Measurements from ENCODE around the gene RAB40C.
A peak's percentile ranks its signal among the peaks of the same experiment; 100 is the strongest.

The RAB40C gene

GRCh38 chr16:671353-672131 lies 81.7 kb downstream of the RAB40C start:
- no peak overlapping the region for H3K27ac Mint-ChIP-seq
- H3K4me3 Mint-ChIP-seq: no peak overlapping the region
- peaks cover 7 to 16% of the 10 kb centered on the region in 2 donors for H3K4me1 Mint-ChIP-seq (ENCODE audit: low read depth in 2 of 2)
- DNase-seq (no peak), ATAC-seq (replicated peaks) (no peak)
- H3K9me3 Mint-ChIP-seq: no peaks in the 10 kb centered on the region
- H3K27me3 Mint-ChIP-seq: peaks cover 0 to 6% of the 10 kb centered on the region in 2 donors
- peaks cover 18% of the 10 kb centered on the region for H3K36me3 Mint-ChIP-seq (ENCODE audit: insufficient read depth)

GRCh38 chr16:672371-672770 lies 82.5 kb downstream of the RAB40C start:
- peaks cover 7 to 18% of the 10 kb centered on the region in 2 donors for H3K4me1 Mint-ChIP-seq (ENCODE audit: low read depth in 2 of 2)
- H3K36me3 Mint-ChIP-seq (ENCODE audit: insufficient read depth): peaks cover 18% of the 10 kb centered on the region
- no peak overlapping the region for H3K27ac Mint-ChIP-seq
- H3K4me3 Mint-ChIP-seq: no peak overlapping the region
- DNase-seq: no peak
- no peaks in the 10 kb centered on the region for H3K9me3 Mint-ChIP-seq
- ATAC-seq (replicated peaks): no peak
- peaks cover 0 to 6% of the 10 kb centered on the region in 2 donors for H3K27me3 Mint-ChIP-seq

- peaks cover 7 to 16% of the 10 kb centered on the region in 2 donors for H3K4me1 Mint-ChIP-seq (ENCODE audit: low read depth in 2 of 2)
- no peaks in the 10 kb centered on the region for H3K9me3 Mint-ChIP-seq
- H3K4me3 Mint-ChIP-seq: no peak overlapping the region
- ATAC-seq (replicated peaks) (no peak), DNase-seq (no peak)
- peaks cover 16% of the 10 kb centered on the region for H3K36me3 Mint-ChIP-seq (ENCODE audit: insufficient read depth)
- H3K27me3 Mint-ChIP-seq: peaks cover 0 to 6% of the 10 kb centered on the region in 2 donors
- no peak overlapping the region for H3K27ac Mint-ChIP-seq
Measured at GRCh38 chr16:672851-673250, 83.0 kb downstream of the RAB40C start.

- Mint-ChIP-seq H3K36me3 (ENCODE audit: insufficient read depth) (peaks cover 13% of the 10 kb centered on the region), H3K4me3 (no peak overlapping the region), H3K27me3 (peaks cover 0 to 6% of the 10 kb centered on the region in 2 donors), H3K4me1 (ENCODE audit: low read depth in 2 of 2) (peaks cover 7 to 16% of the 10 kb centered on the region in 2 donors), H3K27ac (no peak overlapping the region), H3K9me3 (no peaks in the 10 kb centered on the region)
- DNase-seq: no peak
- ATAC-seq (replicated peaks): no peak
Measured at GRCh38 chr16:673399-673991, 83.6 kb downstream of the RAB40C start.

GRCh38 chr16:674214-674881 lies 84.5 kb downstream of the RAB40C start:
- Mint-ChIP-seq H3K27me3 (peaks cover 0 to 6% of the 10 kb centered on the region in 2 donors), H3K27ac (peak overlapping the region in 1 of 2 donors; percentile 46), H3K4me1 (ENCODE audit: low read depth in 2 of 2) (peaks cover 5 to 17% of the 10 kb centered on the region in 2 donors), H3K36me3 (ENCODE audit: insufficient read depth) (peaks cover 9% of the 10 kb centered on the region), H3K9me3 (no peaks in the 10 kb centered on the region), H3K4me3 (peak overlapping the region in 1 of 2 donors; percentile 48)
- DNase-seq (no peak), ATAC-seq (replicated peaks) (no peak)

GRCh38 chr16:674968-675883 lies 85.4 kb downstream of the RAB40C start, which contains the start of gene RHBDL1:
RHBDL1 (plus strand) TSS chr16:675671; CDS start chr16:675791, 120 bp downstream.
- Mint-ChIP-seq H3K27me3 (peaks cover 0 to 6% of the 10 kb centered on the region in 2 donors), H3K4me1 (ENCODE audit: low read depth in 2 of 2) (peaks cover 8 to 17% of the 10 kb centered on the region in 2 donors), H3K27ac (peak within 1 kb of the TSS in 1 of 2 donors; percentile 46), H3K4me3 (peak within 1 kb of the TSS; percentile 35 to 48), H3K9me3 (no peaks in the 10 kb centered on the region), H3K36me3 (ENCODE audit: insufficient read depth) (peaks cover 1% of the 10 kb centered on the region)
- DNase-seq: no peak
- ATAC-seq (replicated peaks): no peak

GRCh38 chr16:675884-676564 lies 86.2 kb downstream of the RAB40C start:
- H3K4me1 Mint-ChIP-seq (ENCODE audit: low read depth in 2 of 2): peaks cover 8 to 18% of the 10 kb centered on the region in 2 donors
- H3K9me3 Mint-ChIP-seq: no peaks in the 10 kb centered on the region
- H3K36me3 Mint-ChIP-seq (ENCODE audit: insufficient read depth): peaks cover 2% of the 10 kb centered on the region
- ATAC-seq (replicated peaks): no peak
- no peak for DNase-seq
- H3K27ac Mint-ChIP-seq: no peak overlapping the region
- no peak overlapping the region for H3K4me3 Mint-ChIP-seq
- peaks cover 0 to 6% of the 10 kb centered on the region in 2 donors for H3K27me3 Mint-ChIP-seq

- DNase-seq: no peak
- Mint-ChIP-seq H3K27ac (no peak overlapping the region), H3K4me1 (ENCODE audit: low read depth in 2 of 2) (peaks cover 8 to 22% of the 10 kb centered on the region in 2 donors), H3K27me3 (peaks cover 0 to 6% of the 10 kb centered on the region in 2 donors), H3K36me3 (ENCODE audit: insufficient read depth) (peaks cover 7% of the 10 kb centered on the region), H3K9me3 (no peaks in the 10 kb centered on the region), H3K4me3 (no peak overlapping the region)
- ATAC-seq (replicated peaks): no peak
Measured at GRCh38 chr16:676565-676902, 86.7 kb downstream of the RAB40C start.

- H3K36me3 Mint-ChIP-seq (ENCODE audit: insufficient read depth): peaks cover 11% of the 10 kb centered on the region
- DNase-seq (no peak), ATAC-seq (replicated peaks) (no peak)
- peaks cover 0 to 6% of the 10 kb centered on the region in 2 donors for H3K27me3 Mint-ChIP-seq
- H3K4me1 Mint-ChIP-seq (ENCODE audit: low read depth in 2 of 2): peaks cover 11 to 26% of the 10 kb centered on the region in 2 donors
- no peak overlapping the region for H3K27ac Mint-ChIP-seq
- no peaks in the 10 kb centered on the region for H3K9me3 Mint-ChIP-seq
- H3K4me3 Mint-ChIP-seq: no peak overlapping the region
Measured at GRCh38 chr16:676913-677312, 87.0 kb downstream of the RAB40C start.

GRCh38 chr16:677316-678190 lies 87.7 kb downstream of the RAB40C start:
- H3K36me3 Mint-ChIP-seq (ENCODE audit: insufficient read depth): peaks cover 17% of the 10 kb centered on the region
- DNase-seq: no peak
- H3K4me1 Mint-ChIP-seq (ENCODE audit: low read depth in 2 of 2): peaks cover 11 to 31% of the 10 kb centered on the region in 2 donors
- H3K4me3 Mint-ChIP-seq: peak overlapping the region in 1 of 2 donors; percentile 45
- H3K9me3 Mint-ChIP-seq: no peaks in the 10 kb centered on the region
- no peak overlapping the region for H3K27ac Mint-ChIP-seq
- peaks cover 0 to 6% of the 10 kb centered on the region in 2 donors for H3K27me3 Mint-ChIP-seq
- no peak for ATAC-seq (replicated peaks)

GRCh38 chr16:678209-678857 lies 88.5 kb downstream of the RAB40C start:
- ATAC-seq (replicated peaks) (no peak), DNase-seq (no peak)
- Mint-ChIP-seq H3K27me3 (peaks cover 0 to 6% of the 10 kb centered on the region in 2 donors), H3K4me1 (ENCODE audit: low read depth in 2 of 2) (peaks cover 11 to 35% of the 10 kb centered on the region in 2 donors), H3K36me3 (ENCODE audit: insufficient read depth) (peaks cover 24% of the 10 kb centered on the region), H3K9me3 (no peaks in the 10 kb centered on the region), H3K27ac (peak overlapping the region in 1 of 2 donors; percentile 62), H3K4me3 (peak overlapping the region; percentile 75 to 78)
